ENCODE data around the gene TPCN1. TPM values are rescaled to one million over a fixed set of nuclear protein-coding genes. Genes with fewer than 3 reads are reported as not detected.

TPCN1 gene
- polyA plus RNA-seq, 1 of the 3 experiments (the other 2 are of a cell fraction) = 15.7 TPM

GRCh38 chr12:113295886-113296556 is 74.8 kb downstream of the TPCN1 start:
- H3K4me2 ChIP-seq = no peak overlapping the region
- H3K4me3 ChIP-seq (ENCODE audit: low read depth in 2 of 2, low read length in 1 of 2) = no peak overlapping the region
- no peaks in the 10 kb centered on the region for H3K79me2 ChIP-seq (ENCODE audit: insufficient read depth)
- ChIA-PET CTCF (no interaction called here), POLR2A (no interaction called here)
- H3K27me3 ChIP-seq (ENCODE audit: insufficient read depth) = no peaks in the 10 kb centered on the region
- H3K27ac ChIP-seq (ENCODE audit: low read depth in 2 of 2, low read length in 1 of 2) = no peak overlapping the region
- WGBS (ENCODE audit: low lambda C conversion rate) = 95% methylated on average over 22 of the region's 24 CpGs
- H3K36me3 ChIP-seq (replicated peaks in 1 of 2; ENCODE audit: control insufficient read depth in 1 of 2, insufficient read depth in 2 of 2, low read length in 1 of 2) = peaks cover 0 to 18% of the 10 kb centered on the region in 2 experiments
- no peaks in the 10 kb centered on the region for H3K9me3 ChIP-seq
- H3K9me2 ChIP-seq = no peaks in the 10 kb centered on the region
- no peak for DNase-seq
- no peaks in the 10 kb centered on the region for H4K20me1 ChIP-seq (ENCODE audit: insufficient read depth)
- peaks cover 3% of the 10 kb centered on the region for H3F3A ChIP-seq (replicated peaks; ENCODE audit: insufficient read depth)
- no peak overlapping the region for H3K9ac ChIP-seq
- TF ChIP-seq TAF1 (IDR thresholded peaks at IDR 0.05; ENCODE audit: borderline replicate concordance, low read depth, low read length) = no peak
- no peak for TF ChIP-seq TCF12 (IDR thresholded peaks at IDR 0.05)
- TF ChIP-seq MXI1 (IDR thresholded peaks at IDR 0.05; ENCODE audit: low read depth, low read length) = no peak
- TF ChIP-seq ELF1 (IDR thresholded peaks at IDR 0.05) = no peak
- TF ChIP-seq GABPA (IDR thresholded peaks at IDR 0.05; ENCODE audit: low read depth) = no peak
- no peak for TF ChIP-seq FOSL2 (IDR thresholded peaks at IDR 0.05; ENCODE audit: borderline replicate concordance, low read depth)
- no peak for TF ChIP-seq FOXJ3 (CRISPR knock-in tag; IDR thresholded peaks at IDR 0.05)
- TF ChIP-seq MEF2A (IDR thresholded peaks at IDR 0.05; ENCODE audit: borderline replicate concordance, low read depth) = no peak
- no peak for TF ChIP-seq EZH2phosphoT487 (IDR thresholded peaks at IDR 0.05; ENCODE audit: borderline replicate concordance, low read depth)
- no peak for TF ChIP-seq RCOR1 (IDR thresholded peaks at IDR 0.05; ENCODE audit: low read length)
- TF ChIP-seq, protein P1, sequence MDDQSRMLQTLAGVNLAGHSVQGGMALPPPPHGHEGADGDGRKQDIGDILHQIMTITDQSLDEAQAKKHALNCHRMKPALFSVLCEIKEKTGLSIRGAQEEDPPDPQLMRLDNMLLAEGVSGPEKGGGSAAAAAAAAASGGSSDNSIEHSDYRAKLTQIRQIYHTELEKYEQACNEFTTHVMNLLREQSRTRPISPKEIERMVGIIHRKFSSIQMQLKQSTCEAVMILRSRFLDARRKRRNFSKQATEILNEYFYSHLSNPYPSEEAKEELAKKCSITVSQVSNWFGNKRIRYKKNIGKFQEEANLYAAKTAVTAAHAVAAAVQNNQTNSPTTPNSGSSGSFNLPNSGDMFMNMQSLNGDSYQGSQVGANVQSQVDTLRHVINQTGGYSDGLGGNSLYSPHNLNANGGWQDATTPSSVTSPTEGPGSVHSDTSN (IDR thresholded peaks at IDR 0.05) = no peak
- TF ChIP-seq JUND (IDR thresholded peaks at IDR 0.05) = no peak
- TF ChIP-seq, protein P2, sequence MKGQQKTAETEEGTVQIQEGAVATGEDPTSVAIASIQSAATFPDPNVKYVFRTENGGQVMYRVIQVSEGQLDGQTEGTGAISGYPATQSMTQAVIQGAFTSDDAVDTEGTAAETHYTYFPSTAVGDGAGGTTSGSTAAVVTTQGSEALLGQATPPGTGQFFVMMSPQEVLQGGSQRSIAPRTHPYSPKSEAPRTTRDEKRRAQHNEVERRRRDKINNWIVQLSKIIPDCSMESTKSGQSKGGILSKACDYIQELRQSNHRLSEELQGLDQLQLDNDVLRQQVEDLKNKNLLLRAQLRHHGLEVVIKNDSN (IDR thresholded peaks at IDR 0.05; ENCODE audit: borderline replicate concordance, low read depth) = no peak
- no peak for TF ChIP-seq SMC3 (IDR thresholded peaks at IDR 0.05; ENCODE audit: low read depth, low read length)
- no peak for TF ChIP-seq EP300 (IDR thresholded peaks at IDR 0.05; ENCODE audit: borderline replicate concordance in 1 of 2, low read depth in 1 of 2, low read length in 1 of 2)
- no peak for TF ChIP-seq YY1 (IDR thresholded peaks at IDR 0.05; ENCODE audit: low read depth)
- peaks cover 7 to 37% of the 10 kb centered on the region in 2 experiments; a peak in 3 of 4 replicates for H3K4me1 ChIP-seq (ENCODE audit: control insufficient read depth in 1 of 2, insufficient read depth in 2 of 2, low read depth in 1 of 2, low read length in 1 of 2)
- no peak overlapping the region for H2AFZ ChIP-seq (ENCODE audit: low read depth)

GRCh38 chr12:113296557-113297213 is 75.4 kb downstream of the TPCN1 start:
- no peak for DNase-seq
- Histone ChIP-seq H3K36me3 (replicated peaks in 1 of 2; ENCODE audit: control insufficient read depth in 1 of 2, insufficient read depth in 2 of 2, low read length in 1 of 2) (peaks cover 0 to 14% of the 10 kb centered on the region in 2 experiments), H3K79me2 (ENCODE audit: insufficient read depth) (no peaks in the 10 kb centered on the region), H3K9ac (no peak overlapping the region), H3K27ac (ENCODE audit: low read depth in 2 of 2, low read length in 1 of 2) (no peak overlapping the region), H3K9me2 (no peaks in the 10 kb centered on the region), H2AFZ (ENCODE audit: low read depth) (no peak overlapping the region), H3K4me2 (no peak overlapping the region), H3K9me3 (no peaks in the 10 kb centered on the region), H3K27me3 (ENCODE audit: insufficient read depth) (no peaks in the 10 kb centered on the region), H3K4me1 (ENCODE audit: control insufficient read depth in 1 of 2, insufficient read depth in 2 of 2, low read depth in 1 of 2, low read length in 1 of 2) (peaks cover 7 to 30% of the 10 kb centered on the region in 2 experiments; a peak in 3 of 4 replicates), H3K4me3 (ENCODE audit: low read depth in 2 of 2, low read length in 1 of 2) (no peak overlapping the region), H3F3A (replicated peaks; ENCODE audit: insufficient read depth) (peaks cover 3% of the 10 kb centered on the region), H4K20me1 (ENCODE audit: insufficient read depth) (no peaks in the 10 kb centered on the region)
- TF ChIP-seq CTCF (IDR thresholded peaks at IDR 0.05) = no peak
- TF ChIP-seq FOSL2 (IDR thresholded peaks at IDR 0.05; ENCODE audit: borderline replicate concordance, low read depth) = no peak
- TF ChIP-seq, protein P2 (IDR thresholded peaks at IDR 0.05; ENCODE audit: borderline replicate concordance, low read depth) = no peak
- TF ChIP-seq MXI1 (IDR thresholded peaks at IDR 0.05; ENCODE audit: low read depth, low read length) = no peak
- POLR2A ChIA-PET = no interaction called here
- WGBS (ENCODE audit: low lambda C conversion rate) = 96% methylated on average over 22 of the region's 23 CpGs
- CTCF ChIA-PET = no interaction called here
